HL-60 (cell line): ENCODE results near the gene DENND1C.

ENCODE experiments used
- DNase-seq, 2 experiments: peaks; one replicate each; pipeline ENCODE4 v3.0.0-alpha.2; 2010 to 2020; ENCODE audit warnings: low read depth in 1 of 2, low spot score in 1 of 2
- H3K27ac ChIP-seq: fragments of 250-450 bp; sonication (Bioruptor Pico); replicated peaks from 2 replicates; pipeline ENCODE4 v1.5.1; 2020; ENCODE audit warnings: mild to moderate bottlenecking, moderate library complexity
- H3K27me3 ChIP-seq: fragments of 250-450 bp; sonication (Bioruptor Pico); 2 replicates; pipeline ENCODE4 v1.5.1; 2021; ENCODE audit warnings: mild to moderate bottlenecking, moderate library complexity; ENCODE audit not compliant: insufficient read depth, poor library complexity, severe bottlenecking
- H3K4me3 ChIP-seq: replicated peaks from 2 replicates; pipeline ENCODE4 v1.5.1; 2011; ENCODE audit warnings: mild to moderate bottlenecking, control low read depth, low read length; ENCODE audit not compliant: insufficient read depth
- GABPA ChIP-seq: IDR thresholded peaks from 2 replicates; pipeline ENCODE4 v1.6.1; 2012; ENCODE audit warnings: low read depth
- POLR2AphosphoS5 ChIP-seq: IDR thresholded peaks from 2 replicates; pipeline ENCODE4 v1.6.1; 2012; ENCODE audit warnings: low read depth
- REST ChIP-seq: IDR thresholded peaks from 2 replicates; pipeline ENCODE4 v1.6.1; 2012; ENCODE audit warnings: low read depth; ENCODE audit not compliant: insufficient replicate concordance
- SPI1 ChIP-seq: IDR thresholded peaks from 2 replicates; pipeline ENCODE4 v1.6.1; 2012; ENCODE audit warnings: low read depth, mild to moderate bottlenecking, borderline replicate concordance
- TF ChIP-seq, protein P1 (sequence below): IDR thresholded peaks from one replicate; pipeline ENCODE4 v1.5.1; 2011; ENCODE audit warnings: low read length, control low read depth, inconsistent platforms; ENCODE audit not compliant: insufficient read depth

Gene DENND1C

GRCh38 chr19:6433663-6434062 is 47.9 kb downstream of the DENND1C start, which contains the start of gene SLC25A41:
Gene SLC25A41, minus strand, starts transcription at chr19:6433763. Its CDS starts 70 bp downstream, at chr19:6433693.
- H3K27me3 ChIP-seq: no peaks in the 10 kb centered on the region
- DNase-seq: no peak
- H3K27ac ChIP-seq: no peak within 1 kb of the TSS
- TF ChIP-seq, protein P1, sequence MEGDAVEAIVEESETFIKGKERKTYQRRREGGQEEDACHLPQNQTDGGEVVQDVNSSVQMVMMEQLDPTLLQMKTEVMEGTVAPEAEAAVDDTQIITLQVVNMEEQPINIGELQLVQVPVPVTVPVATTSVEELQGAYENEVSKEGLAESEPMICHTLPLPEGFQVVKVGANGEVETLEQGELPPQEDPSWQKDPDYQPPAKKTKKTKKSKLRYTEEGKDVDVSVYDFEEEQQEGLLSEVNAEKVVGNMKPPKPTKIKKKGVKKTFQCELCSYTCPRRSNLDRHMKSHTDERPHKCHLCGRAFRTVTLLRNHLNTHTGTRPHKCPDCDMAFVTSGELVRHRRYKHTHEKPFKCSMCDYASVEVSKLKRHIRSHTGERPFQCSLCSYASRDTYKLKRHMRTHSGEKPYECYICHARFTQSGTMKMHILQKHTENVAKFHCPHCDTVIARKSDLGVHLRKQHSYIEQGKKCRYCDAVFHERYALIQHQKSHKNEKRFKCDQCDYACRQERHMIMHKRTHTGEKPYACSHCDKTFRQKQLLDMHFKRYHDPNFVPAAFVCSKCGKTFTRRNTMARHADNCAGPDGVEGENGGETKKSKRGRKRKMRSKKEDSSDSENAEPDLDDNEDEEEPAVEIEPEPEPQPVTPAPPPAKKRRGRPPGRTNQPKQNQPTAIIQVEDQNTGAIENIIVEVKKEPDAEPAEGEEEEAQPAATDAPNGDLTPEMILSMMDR: no peak
- no peak within 1 kb of the TSS for H3K4me3 ChIP-seq

GRCh38 chr19:6433165-6433564 is 48.4 kb downstream of the DENND1C start:
- H3K27me3 ChIP-seq: no peaks in the 10 kb centered on the region
- TF ChIP-seq, protein P1: no peak
- no peak for TF ChIP-seq GABPA
- no peak for TF ChIP-seq SPI1
- TF ChIP-seq REST: no peak
- TF ChIP-seq POLR2AphosphoS5: no peak
- H3K4me3 ChIP-seq: no peak overlapping the region
- no peak for DNase-seq
- no peak overlapping the region for H3K27ac ChIP-seq

DNA sequence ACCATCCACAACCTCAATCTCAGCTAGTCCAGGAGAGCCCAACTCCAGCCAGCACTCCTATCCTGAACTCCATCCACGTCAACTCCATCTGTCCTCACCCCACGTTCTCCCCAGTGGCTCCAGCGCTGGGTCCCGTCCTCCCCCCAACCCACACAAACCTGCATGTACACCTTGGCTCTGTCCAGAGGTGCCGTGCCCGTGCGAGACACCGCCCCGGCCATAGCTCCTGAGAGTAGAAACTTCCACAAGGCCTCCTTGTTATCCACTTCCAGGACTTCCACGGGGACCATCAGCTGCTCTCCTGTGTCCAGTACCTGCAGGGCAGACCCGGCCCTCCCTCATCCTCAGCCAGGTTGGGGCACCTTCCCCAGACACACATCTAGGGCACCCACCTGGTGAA is 49.7 kb downstream of the DENND1C start:
- Histone ChIP-seq H3K27me3 (no peaks in the 10 kb centered on the region), H3K4me3 (no peak overlapping the region), H3K27ac (no peak overlapping the region)
- TF ChIP-seq, protein P1: no peak
- TF ChIP-seq REST: no peak
- TF ChIP-seq GABPA: no peak
- TF ChIP-seq SPI1: no peak
- no peak for TF ChIP-seq POLR2AphosphoS5
- DNase-seq: no peak
